Measurements from ENCODE around the gene NSD2.
"Not testable (repeated sequence)": the region's sequence is repeated elsewhere in the genome, so short reads cannot be mapped to it uniquely, and the experiment has no call there.

The NSD2 gene

GRCh38 chr4:1898007-1898406 lies 26.8 kb downstream of the NSD2 start:
- DNase-seq (ENCODE audit: low read depth in 3 of 3, low spot score in 1 of 3) = no peak

- DNase-seq (ENCODE audit: low read depth in 3 of 3, low spot score in 1 of 3) = no peak
These were observed 27.5 kb downstream of the NSD2 start for GRCh38 chr4:1898681-1899080.

GRCh38 chr4:1899149-1900086 lies 28.2 kb downstream of the NSD2 start:
- peak; percentile 48 to 54 (median 50) for DNase-seq (ENCODE audit: low read depth in 3 of 3, low spot score in 1 of 3)

GRCh38 chr4:1900087-1900433 lies 28.9 kb downstream of the NSD2 start:
- DNase-seq (ENCODE audit: low read depth in 3 of 3, low spot score in 1 of 3) = no peak

GRCh38 chr4:1900624-1901023 lies 29.4 kb downstream of the NSD2 start:
- no peak for DNase-seq (ENCODE audit: low read depth in 3 of 3, low spot score in 1 of 3)

GRCh38 chr4:1901127-1901526 lies 29.9 kb downstream of the NSD2 start:
- DNase-seq (ENCODE audit: low read depth in 3 of 3, low spot score in 1 of 3) = no peak

- no peak for DNase-seq (ENCODE audit: low read depth in 3 of 3, low spot score in 1 of 3)
These were observed 31.1 kb downstream of the NSD2 start for GRCh38 chr4:1902243-1902642.

- DNase-seq (ENCODE audit: low read depth in 3 of 3, low spot score in 1 of 3) = no peak
These were observed 31.8 kb downstream of the NSD2 start for GRCh38 chr4:1903035-1903434.

GRCh38 chr4:1904042-1904441 lies 32.8 kb downstream of the NSD2 start:
- no peak for DNase-seq (ENCODE audit: low read depth in 3 of 3, low spot score in 1 of 3)

- no peak for DNase-seq (ENCODE audit: low read depth in 3 of 3, low spot score in 1 of 3)
These were observed 36.8 kb downstream of the NSD2 start for GRCh38 chr4:1907848-1908525.

- DNase-seq (ENCODE audit: low read depth in 3 of 3, low spot score in 1 of 3) = not testable (repeated sequence)
These were observed 38.5 kb downstream of the NSD2 start for GRCh38 chr4:1909696-1910095.

- DNase-seq (ENCODE audit: low read depth in 3 of 3, low spot score in 1 of 3) = no peak
These were observed 39.5 kb downstream of the NSD2 start for GRCh38 chr4:1910643-1911042.

GRCh38 chr4:1911316-1911715 lies 40.1 kb downstream of the NSD2 start:
- DNase-seq (ENCODE audit: low read depth in 3 of 3, low spot score in 1 of 3) = not testable (repeated sequence)

- DNase-seq (ENCODE audit: low read depth in 3 of 3, low spot score in 1 of 3) = no peak
These were observed 51.6 kb downstream of the NSD2 start for GRCh38 chr4:1922821-1923220.

GRCh38 chr4:1927675-1928074 lies 56.5 kb downstream of the NSD2 start:
- DNase-seq (ENCODE audit: low read depth in 3 of 3, low spot score in 1 of 3) = no peak

- no peak for DNase-seq (ENCODE audit: low read depth in 3 of 3, low spot score in 1 of 3)
These were observed 57.4 kb downstream of the NSD2 start for GRCh38 chr4:1928356-1929239.

- DNase-seq (ENCODE audit: low read depth in 3 of 3, low spot score in 1 of 3) = no peak
These were observed 61.5 kb downstream of the NSD2 start for GRCh38 chr4:1932736-1933135.

GRCh38 chr4:1933700-1934099 lies 62.5 kb downstream of the NSD2 start:
- no peak for DNase-seq (ENCODE audit: low read depth in 3 of 3, low spot score in 1 of 3)

- no peak for DNase-seq (ENCODE audit: low read depth in 3 of 3, low spot score in 1 of 3)
These were observed 66.4 kb downstream of the NSD2 start for GRCh38 chr4:1937550-1937949.

- no peak for DNase-seq (ENCODE audit: low read depth in 3 of 3, low spot score in 1 of 3)
These were observed 66.8 kb downstream of the NSD2 start for GRCh38 chr4:1938027-1938426.

- no peak for DNase-seq (ENCODE audit: low read depth in 3 of 3, low spot score in 1 of 3)
These were observed 68.7 kb downstream of the NSD2 start for GRCh38 chr4:1939664-1940509.

All from stimulated activated CD4-positive, alpha-beta T cell treated with anti-CD3 and anti-CD28 coated beads, TNF-alpha, amount 100 ng/mL, for 1 hour (primary cell).